SK-N-SH (cell line): ENCODE data around the gene IL17A.

Source experiments
- ELF1 ChIP-seq: IDR thresholded peaks from 2 replicates; pipeline ENCODE4 v1.4.0; 2012
- EZH2phosphoT487 ChIP-seq: fragments of 200-600 bp; sonication (generic); IDR thresholded peaks from 2 replicates; pipeline ENCODE4 v1.6.1; 2017; ENCODE audit warnings: low read depth, mixed run types, mild to moderate bottlenecking, antibody characterized with exemption, moderate library complexity, borderline replicate concordance
- MXI1 ChIP-seq: IDR thresholded peaks from 2 replicates; pipeline ENCODE4 v1.6.1; 2012; ENCODE audit warnings: mild to moderate bottlenecking, low read depth, low read length, improper control_type of control experiment
- POLR2AphosphoS5 ChIP-seq: IDR thresholded peaks from 2 replicates; pipeline ENCODE4 v1.6.1; 2012; ENCODE audit warnings: low read depth, low read length
- RAD21 ChIP-seq: IDR thresholded peaks from 2 replicates; pipeline ENCODE4 v1.6.1; 2012; ENCODE audit warnings: mild to moderate bottlenecking, low read length
- RFX5 ChIP-seq: IDR thresholded peaks from 2 replicates; pipeline ENCODE4 v1.6.1; 2012; ENCODE audit warnings: mild to moderate bottlenecking, improper control_type of control experiment, low read length
- RXRA ChIP-seq: IDR thresholded peaks from 2 replicates; pipeline ENCODE4 v1.4.0; 2012; ENCODE audit warnings: low read depth, mild to moderate bottlenecking, borderline replicate concordance
- TCF12 ChIP-seq: IDR thresholded peaks from 2 replicates; pipeline ENCODE4 v1.4.0; 2012
- TEAD4 ChIP-seq: IDR thresholded peaks from 2 replicates; pipeline ENCODE4 v1.4.0; 2012; ENCODE audit warnings: mild to moderate bottlenecking, borderline replicate concordance; ENCODE audit not compliant: insufficient read depth
- TF ChIP-seq, protein P1 (sequence below): fragments of 200-600 bp; sonication (generic); IDR thresholded peaks from 2 replicates; pipeline ENCODE4 v1.6.1; 2017; ENCODE audit warnings: antibody characterized with exemption, mild to moderate bottlenecking, moderate library complexity
- TF ChIP-seq, protein P2 (sequence below): IDR thresholded peaks from 2 replicates; pipeline ENCODE4 v1.4.0; 2012; ENCODE audit warnings: low read depth, borderline replicate concordance
- TF ChIP-seq, protein P3 (sequence below): IDR thresholded peaks from 2 replicates; pipeline ENCODE4 v1.6.1; 2012; ENCODE audit warnings: mild to moderate bottlenecking, low read depth, low read length, moderate library complexity

DNA sequence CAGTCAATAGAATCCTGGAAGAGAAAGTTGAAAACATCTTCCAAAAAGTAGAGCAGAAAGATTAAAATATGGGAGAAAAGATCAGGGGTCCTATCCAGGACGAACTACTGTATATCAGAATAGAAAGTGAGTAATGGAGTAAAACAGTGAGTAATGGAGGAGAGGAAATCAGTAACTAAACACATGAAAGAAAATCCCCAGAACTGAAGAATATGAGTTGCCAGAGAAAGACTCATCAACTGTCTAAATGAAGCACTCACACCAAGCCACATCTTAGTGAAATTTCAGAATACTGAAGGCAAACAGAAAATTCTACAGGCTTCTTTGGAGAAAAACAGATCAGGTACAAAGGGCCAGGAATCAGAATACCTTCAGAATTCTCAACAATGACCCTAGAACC is 14.9 kb downstream of the IL17A start:
- TF ChIP-seq, protein P1, sequence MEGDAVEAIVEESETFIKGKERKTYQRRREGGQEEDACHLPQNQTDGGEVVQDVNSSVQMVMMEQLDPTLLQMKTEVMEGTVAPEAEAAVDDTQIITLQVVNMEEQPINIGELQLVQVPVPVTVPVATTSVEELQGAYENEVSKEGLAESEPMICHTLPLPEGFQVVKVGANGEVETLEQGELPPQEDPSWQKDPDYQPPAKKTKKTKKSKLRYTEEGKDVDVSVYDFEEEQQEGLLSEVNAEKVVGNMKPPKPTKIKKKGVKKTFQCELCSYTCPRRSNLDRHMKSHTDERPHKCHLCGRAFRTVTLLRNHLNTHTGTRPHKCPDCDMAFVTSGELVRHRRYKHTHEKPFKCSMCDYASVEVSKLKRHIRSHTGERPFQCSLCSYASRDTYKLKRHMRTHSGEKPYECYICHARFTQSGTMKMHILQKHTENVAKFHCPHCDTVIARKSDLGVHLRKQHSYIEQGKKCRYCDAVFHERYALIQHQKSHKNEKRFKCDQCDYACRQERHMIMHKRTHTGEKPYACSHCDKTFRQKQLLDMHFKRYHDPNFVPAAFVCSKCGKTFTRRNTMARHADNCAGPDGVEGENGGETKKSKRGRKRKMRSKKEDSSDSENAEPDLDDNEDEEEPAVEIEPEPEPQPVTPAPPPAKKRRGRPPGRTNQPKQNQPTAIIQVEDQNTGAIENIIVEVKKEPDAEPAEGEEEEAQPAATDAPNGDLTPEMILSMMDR = no peak
- TF ChIP-seq RAD21 = no peak
- TF ChIP-seq ELF1 = no peak
- TF ChIP-seq, protein P2, sequence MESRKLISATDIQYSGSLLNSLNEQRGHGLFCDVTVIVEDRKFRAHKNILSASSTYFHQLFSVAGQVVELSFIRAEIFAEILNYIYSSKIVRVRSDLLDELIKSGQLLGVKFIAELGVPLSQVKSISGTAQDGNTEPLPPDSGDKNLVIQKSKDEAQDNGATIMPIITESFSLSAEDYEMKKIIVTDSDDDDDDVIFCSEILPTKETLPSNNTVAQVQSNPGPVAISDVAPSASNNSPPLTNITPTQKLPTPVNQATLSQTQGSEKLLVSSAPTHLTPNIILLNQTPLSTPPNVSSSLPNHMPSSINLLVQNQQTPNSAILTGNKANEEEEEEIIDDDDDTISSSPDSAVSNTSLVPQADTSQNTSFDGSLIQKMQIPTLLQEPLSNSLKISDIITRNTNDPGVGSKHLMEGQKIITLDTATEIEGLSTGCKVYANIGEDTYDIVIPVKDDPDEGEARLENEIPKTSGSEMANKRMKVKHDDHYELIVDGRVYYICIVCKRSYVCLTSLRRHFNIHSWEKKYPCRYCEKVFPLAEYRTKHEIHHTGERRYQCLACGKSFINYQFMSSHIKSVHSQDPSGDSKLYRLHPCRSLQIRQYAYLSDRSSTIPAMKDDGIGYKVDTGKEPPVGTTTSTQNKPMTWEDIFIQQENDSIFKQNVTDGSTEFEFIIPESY = no peak
- TF ChIP-seq EZH2phosphoT487 = no peak
- TF ChIP-seq, protein P3, sequence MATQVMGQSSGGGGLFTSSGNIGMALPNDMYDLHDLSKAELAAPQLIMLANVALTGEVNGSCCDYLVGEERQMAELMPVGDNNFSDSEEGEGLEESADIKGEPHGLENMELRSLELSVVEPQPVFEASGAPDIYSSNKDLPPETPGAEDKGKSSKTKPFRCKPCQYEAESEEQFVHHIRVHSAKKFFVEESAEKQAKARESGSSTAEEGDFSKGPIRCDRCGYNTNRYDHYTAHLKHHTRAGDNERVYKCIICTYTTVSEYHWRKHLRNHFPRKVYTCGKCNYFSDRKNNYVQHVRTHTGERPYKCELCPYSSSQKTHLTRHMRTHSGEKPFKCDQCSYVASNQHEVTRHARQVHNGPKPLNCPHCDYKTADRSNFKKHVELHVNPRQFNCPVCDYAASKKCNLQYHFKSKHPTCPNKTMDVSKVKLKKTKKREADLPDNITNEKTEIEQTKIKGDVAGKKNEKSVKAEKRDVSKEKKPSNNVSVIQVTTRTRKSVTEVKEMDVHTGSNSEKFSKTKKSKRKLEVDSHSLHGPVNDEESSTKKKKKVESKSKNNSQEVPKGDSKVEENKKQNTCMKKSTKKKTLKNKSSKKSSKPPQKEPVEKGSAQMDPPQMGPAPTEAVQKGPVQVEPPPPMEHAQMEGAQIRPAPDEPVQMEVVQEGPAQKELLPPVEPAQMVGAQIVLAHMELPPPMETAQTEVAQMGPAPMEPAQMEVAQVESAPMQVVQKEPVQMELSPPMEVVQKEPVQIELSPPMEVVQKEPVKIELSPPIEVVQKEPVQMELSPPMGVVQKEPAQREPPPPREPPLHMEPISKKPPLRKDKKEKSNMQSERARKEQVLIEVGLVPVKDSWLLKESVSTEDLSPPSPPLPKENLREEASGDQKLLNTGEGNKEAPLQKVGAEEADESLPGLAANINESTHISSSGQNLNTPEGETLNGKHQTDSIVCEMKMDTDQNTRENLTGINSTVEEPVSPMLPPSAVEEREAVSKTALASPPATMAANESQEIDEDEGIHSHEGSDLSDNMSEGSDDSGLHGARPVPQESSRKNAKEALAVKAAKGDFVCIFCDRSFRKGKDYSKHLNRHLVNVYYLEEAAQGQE = no peak
- no peak for TF ChIP-seq TCF12
- TF ChIP-seq RXRA = no peak
- TF ChIP-seq TEAD4 = no peak
- TF ChIP-seq POLR2AphosphoS5 = no peak
- TF ChIP-seq RFX5 = no peak
- no peak for TF ChIP-seq MXI1
